ENCODE data around the gene HDAC9.

DNA sequence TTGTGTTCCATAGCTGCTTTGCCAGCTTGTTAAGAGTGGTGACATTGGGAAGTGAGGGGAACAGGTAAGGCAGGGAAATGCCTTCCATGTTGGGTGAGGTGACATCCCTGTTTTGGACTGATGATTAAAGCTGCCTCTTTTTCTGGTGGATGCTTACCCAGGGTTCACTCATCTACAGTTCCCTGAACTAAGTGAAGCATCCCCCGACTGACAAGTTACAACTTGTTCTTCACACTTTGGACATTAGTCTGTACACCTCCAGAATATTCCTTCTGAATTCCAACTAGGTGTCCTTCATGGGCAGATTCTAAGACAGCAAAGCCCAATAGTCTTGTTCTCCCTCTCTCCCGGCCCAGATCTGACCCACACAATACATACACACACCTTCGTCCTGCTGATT lies 63.4 kb downstream of the HDAC9 start:
- TF ChIP-seq, protein P1, sequence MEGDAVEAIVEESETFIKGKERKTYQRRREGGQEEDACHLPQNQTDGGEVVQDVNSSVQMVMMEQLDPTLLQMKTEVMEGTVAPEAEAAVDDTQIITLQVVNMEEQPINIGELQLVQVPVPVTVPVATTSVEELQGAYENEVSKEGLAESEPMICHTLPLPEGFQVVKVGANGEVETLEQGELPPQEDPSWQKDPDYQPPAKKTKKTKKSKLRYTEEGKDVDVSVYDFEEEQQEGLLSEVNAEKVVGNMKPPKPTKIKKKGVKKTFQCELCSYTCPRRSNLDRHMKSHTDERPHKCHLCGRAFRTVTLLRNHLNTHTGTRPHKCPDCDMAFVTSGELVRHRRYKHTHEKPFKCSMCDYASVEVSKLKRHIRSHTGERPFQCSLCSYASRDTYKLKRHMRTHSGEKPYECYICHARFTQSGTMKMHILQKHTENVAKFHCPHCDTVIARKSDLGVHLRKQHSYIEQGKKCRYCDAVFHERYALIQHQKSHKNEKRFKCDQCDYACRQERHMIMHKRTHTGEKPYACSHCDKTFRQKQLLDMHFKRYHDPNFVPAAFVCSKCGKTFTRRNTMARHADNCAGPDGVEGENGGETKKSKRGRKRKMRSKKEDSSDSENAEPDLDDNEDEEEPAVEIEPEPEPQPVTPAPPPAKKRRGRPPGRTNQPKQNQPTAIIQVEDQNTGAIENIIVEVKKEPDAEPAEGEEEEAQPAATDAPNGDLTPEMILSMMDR (IDR thresholded peaks at IDR 0.05), result no peak
- no peak for TF ChIP-seq POLR2A (IDR thresholded peaks at IDR 0.05)
